ENCODE results near the gene TMEM138.

GRCh38 chr11:61343792-61344745, 18.1 kb upstream of the TMEM138 start:
- TF ChIP-seq CTCF (IDR thresholded peaks at IDR 0.05; ENCODE audit: low read depth, low read length), result no peak
- TF ChIP-seq POLR2A (IDR thresholded peaks at IDR 0.05; ENCODE audit: extremely low read depth, insufficient read length), result no peak

All from NB4 (cell line).